Posterior cingulate gyrus (tissue), 11 donors: Measurements from ENCODE around the gene CIBAR2.

ENCODE experiments used
- DNase-seq, 10 donors: peaks; one replicate each; pipeline versions ENCODE4 v3.0.0 to v3.0.0-alpha.2; 2020 to 2021; ENCODE audit warnings: mixed read lengths in 3 of 10
- intact Hi-C: fragments of 100-400 bp; cut with DNase I; formaldehyde crosslinking; loops from one replicate; pipeline ENCODE4 v1.15.1; 2023

The CIBAR2 gene

GRCh38 chr16:85086347-85087291, 25.7 kb downstream of the CIBAR2 start:
- intact Hi-C loops: loop anchor here (10.0 kb wide), 1 partner anchor 62 kb away; the partner anchor contains the start of gene KIAA0513

GRCh38 chr16:85085721-85086120, 26.6 kb downstream of the CIBAR2 start:
- no peak for DNase-seq
- intact Hi-C loops: loop anchor here (10.0 kb wide), 1 partner anchor 61 kb away; the partner anchor contains the start of gene KIAA0513

More at GRCh38 chr16:85086347-85087291, 25.7 kb downstream of the CIBAR2 start:
- DNase-seq: peak in 7 of 10 donors; percentile 33 to 68 (median 52)

DNA sequence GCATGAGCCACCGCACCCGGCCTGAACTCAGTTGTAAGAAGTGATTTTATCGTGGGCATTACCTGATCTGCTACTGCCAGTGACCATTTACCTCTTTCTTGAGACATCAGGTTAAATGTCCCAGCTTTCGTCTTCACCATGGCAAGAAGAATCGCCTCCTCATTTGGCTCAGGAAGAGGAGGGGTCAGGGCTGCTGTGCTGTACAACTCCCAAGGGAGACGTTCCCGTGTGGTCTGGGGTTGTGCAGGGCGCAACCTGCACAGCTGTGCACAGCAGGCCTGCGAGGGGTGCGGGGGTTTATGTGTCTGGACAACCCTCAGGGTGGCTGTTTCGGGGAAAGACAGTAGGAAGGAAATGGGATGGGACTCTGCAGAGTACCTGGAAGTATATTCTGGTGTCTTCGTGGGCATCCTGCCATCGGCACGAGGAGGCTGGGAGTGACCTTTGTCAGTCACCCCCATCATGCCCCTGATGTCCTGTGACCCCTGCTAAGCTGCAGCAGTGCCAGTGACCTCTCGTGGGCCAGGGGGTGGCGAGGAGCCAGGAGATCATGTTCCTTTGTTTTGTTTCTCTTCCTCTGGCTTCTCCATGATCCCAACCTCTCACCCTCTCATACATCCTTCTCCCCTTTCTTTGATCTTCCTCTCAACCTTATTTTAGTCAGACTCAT, 27.3 kb downstream of the CIBAR2 start:
- DNase-seq: peak in 1 of 10 donors; percentile 62
- intact Hi-C loops: loop anchor here (10.0 kb wide), 1 partner anchor 60 kb away; the partner anchor contains the start of gene KIAA0513

- intact Hi-C loops: loop anchor here (10.0 kb wide), 1 partner anchor 58 kb away; the partner anchor contains the start of gene KIAA0513
- DNase-seq: no peak
Observed at GRCh38 chr16:85083051-85083639, 29.1 kb downstream of the CIBAR2 start.

GRCh38 chr16:85082173-85083050, 29.9 kb downstream of the CIBAR2 start:
- peak in 1 of 10 donors; percentile 74 for DNase-seq
- intact Hi-C loops: loop anchor here (10.0 kb wide), 1 partner anchor 58 kb away; the partner anchor contains the start of gene KIAA0513

- intact Hi-C loops: loop anchor here (10.0 kb wide), 1 partner anchor 57 kb away; the partner anchor contains the start of gene KIAA0513
Observed at GRCh38 chr16:85081765-85082164, 30.5 kb downstream of the CIBAR2 start.

DNA sequence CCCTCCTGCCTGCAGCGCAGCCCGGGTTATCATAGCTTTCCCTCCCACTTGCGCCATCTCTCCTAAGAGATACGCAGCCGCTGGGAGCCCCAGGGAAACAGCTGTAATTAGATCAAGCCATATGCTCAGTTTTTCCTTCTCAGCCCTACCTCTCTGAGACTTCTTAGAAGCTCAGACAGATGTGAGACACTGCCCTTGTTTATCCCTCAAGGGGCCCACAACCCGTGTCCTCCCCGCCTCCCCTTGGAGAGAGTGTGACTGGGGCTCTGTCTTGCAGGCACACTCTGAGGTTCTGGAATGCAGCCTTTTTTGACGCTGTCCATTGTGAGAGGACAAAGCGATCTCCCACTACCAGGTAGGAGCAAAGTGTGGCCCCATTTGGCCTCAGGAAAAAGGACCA, 31.2 kb downstream of the CIBAR2 start:
- intact Hi-C loops: loop anchor here (10.0 kb wide), 1 partner anchor 56 kb away; the partner anchor contains the start of gene KIAA0513
- DNase-seq: peak in 1 of 10 donors; percentile 35

More at GRCh38 chr16:85081765-85082164, 30.5 kb downstream of the CIBAR2 start:
- DNase-seq: peak in 1 of 10 donors; percentile 50

- intact Hi-C loops: loop anchor here (10.0 kb wide), 1 partner anchor 55 kb away; the partner anchor contains the start of gene KIAA0513
- peak in 1 of 10 donors; percentile 59 for DNase-seq
Observed at GRCh38 chr16:85079785-85080570, 32.3 kb downstream of the CIBAR2 start.

DNA sequence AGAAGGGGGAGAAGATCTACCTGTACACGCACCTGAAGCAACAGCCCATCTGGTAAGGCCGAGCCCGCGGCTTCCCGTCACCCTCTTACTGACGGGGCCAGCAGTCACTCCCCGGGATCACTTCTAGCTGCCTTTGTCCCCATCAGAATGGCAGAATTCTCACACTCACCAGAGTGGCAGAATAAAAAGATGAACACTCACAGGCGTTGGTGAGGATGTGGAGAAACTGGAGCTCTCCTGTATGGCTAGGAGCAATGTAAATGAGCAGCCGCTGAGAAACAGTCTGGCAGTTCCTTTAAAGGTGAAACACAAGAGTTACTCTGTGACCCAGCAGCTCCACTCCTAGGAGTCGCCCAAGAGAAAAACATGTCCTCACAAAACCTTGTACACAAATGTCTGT, 33.3 kb downstream of the CIBAR2 start:
- DNase-seq: no peak
- intact Hi-C loops: no loop called here

DNA sequence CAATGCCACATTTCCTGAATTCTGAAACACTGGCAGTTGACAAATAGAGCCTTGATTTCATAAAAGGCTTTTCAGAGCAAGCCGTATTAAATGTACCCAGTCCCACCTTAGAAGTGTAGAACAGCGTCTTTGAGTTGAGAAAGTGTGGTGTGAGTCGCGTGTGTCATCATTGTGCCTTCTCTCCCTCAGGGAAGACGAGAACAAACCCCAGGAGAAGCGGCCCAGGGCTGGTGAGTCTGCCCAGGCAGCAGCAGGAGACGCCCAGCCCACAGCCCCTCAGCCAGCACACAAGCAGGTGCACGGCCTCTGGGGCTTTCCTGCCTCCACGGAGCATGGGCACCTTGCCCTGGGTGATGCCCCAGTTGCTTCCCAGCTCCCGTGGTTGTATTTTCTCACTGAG, 34.0 kb downstream of the CIBAR2 start:
- intact Hi-C loops: no loop called here
- no peak for DNase-seq

- peak in 1 of 10 donors; percentile 52 for DNase-seq
- intact Hi-C loops: no loop called here
Observed at GRCh38 chr16:85077576-85078125, 34.6 kb downstream of the CIBAR2 start.

DNA sequence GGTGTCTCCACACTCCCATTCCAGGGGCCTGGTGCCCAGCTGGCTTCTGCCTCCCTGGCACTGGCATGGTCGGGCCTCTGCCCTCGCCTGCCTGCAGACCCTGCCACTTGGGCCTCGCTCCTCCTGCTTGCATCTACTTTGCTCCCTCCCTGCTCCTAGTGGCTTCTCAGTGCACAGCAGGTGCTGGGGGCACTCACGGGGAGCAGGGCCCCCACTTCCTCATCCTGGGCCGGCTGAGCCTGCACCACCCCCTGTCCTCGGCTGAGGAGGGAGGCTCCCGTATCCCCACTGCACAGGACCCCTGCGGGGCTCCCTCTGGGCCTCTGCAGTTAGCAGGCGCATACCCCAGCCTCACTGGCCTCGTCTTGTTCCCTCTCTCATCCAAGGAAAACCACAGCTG, 35.2 kb downstream of the CIBAR2 start:
- peak in 1 of 10 donors; percentile 53 for DNase-seq
- intact Hi-C loops: no loop called here

- intact Hi-C loops: no loop called here
- DNase-seq: peak in 1 of 10 donors; percentile 52
Observed at GRCh38 chr16:85075236-85075924, 36.9 kb downstream of the CIBAR2 start.

GRCh38 chr16:85074225-85074914, 37.9 kb downstream of the CIBAR2 start:
- intact Hi-C loops: no loop called here
- DNase-seq: no peak

DNA sequence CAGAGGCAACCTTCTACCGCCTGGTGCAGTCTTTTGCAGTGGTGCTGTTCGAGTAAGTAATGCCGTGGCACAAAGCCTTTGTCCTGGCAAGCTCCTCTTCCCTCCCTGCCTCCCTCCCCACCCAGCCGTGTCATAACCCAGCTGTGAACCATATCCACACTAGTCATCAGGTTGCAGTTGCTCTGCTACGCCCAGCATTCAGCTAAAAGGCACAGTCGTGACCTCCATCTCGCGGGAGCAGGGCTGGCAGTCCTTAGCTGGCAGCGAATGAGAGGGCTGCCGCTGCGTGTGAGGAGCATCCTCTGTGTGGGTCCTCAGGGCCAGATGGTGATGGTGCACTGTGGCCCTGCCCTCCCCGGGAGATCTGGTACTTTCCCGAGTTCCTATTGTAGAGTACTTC, 39.3 kb downstream of the CIBAR2 start:
- intact Hi-C loops: no loop called here
- DNase-seq: no peak

GRCh38 chr16:85072076-85072860, 40.0 kb downstream of the CIBAR2 start:
- intact Hi-C loops: no loop called here
- no peak for DNase-seq
